Stomach (tissue), 9 donors: Measurements from ENCODE around the gene CIBAR2. TPM values are rescaled to one million over a fixed set of nuclear protein-coding genes. Genes with fewer than 3 reads are reported as not detected.

ENCODE experiments used
- DNase-seq, 2 donors: peaks; one replicate each; pipeline versions ENCODE4 v3.0.0 to v3.0.0-alpha.2; 2013 to 2019
- H3K27ac ChIP-seq, 5 donors: fragments of 200-600 bp in 4 of 5; sonication (generic) in 4 of 5; one replicate each; pipeline ENCODE4 v1.5.1; 2013 to 2019; ENCODE audit warnings: mild to moderate bottlenecking in 1 of 5, moderate library complexity in 1 of 5
- H3K27me3 ChIP-seq, 3 donors: fragments of 200-600 bp; sonication (generic); one replicate each; pipeline ENCODE4 v1.5.1; 2017 to 2019; ENCODE audit warnings: mixed run types in 1 of 3
- H3K36me3 ChIP-seq, 4 donors: fragments of 200-600 bp; sonication (generic); 1 replicate in 3 of 4; 2 replicates in 1 of 4; pipeline ENCODE4 v1.5.1; 2016 to 2019
- H3K4me1 ChIP-seq, 4 donors: fragments of 200-600 bp; sonication (generic); one replicate each; pipeline ENCODE4 v1.5.1; 2016 to 2019
- H3K4me3 ChIP-seq, 4 donors: fragments of 200-600 bp; sonication (generic) in 3 of 4; one replicate each; pipeline ENCODE4 v1.5.1; 2016 to 2019; ENCODE audit warnings: mild to moderate bottlenecking in 1 of 4
- H3K9me3 ChIP-seq, 4 donors: fragments of 200-600 bp; sonication (generic); one replicate each; pipeline ENCODE4 v1.5.1; 2016 to 2019
- CTCF ChIP-seq, 7 experiments: fragments of 450-650 bp in 4 of 7; fragments of 200-600 bp in 3 of 7; sonication (generic) in 3 of 7; IDR thresholded peaks; one replicate each; pipeline ENCODE4 v1.5.1; 2016 to 2019; ENCODE audit warnings: antibody characterized with exemption in 7 of 7, control low read depth in 2 of 7, mild to moderate bottlenecking in 1 of 7
- EP300 ChIP-seq: sonication (generic); formaldehyde crosslinking; IDR thresholded peaks from one replicate; pipeline ENCODE4 v1.6.1; 2017; ENCODE audit warnings: antibody characterized with exemption
- POLR2A ChIP-seq, 4 donors: fragments of 450-650 bp; IDR thresholded peaks; one replicate each; pipeline ENCODE4 v1.6.1; 2016; ENCODE audit warnings: antibody characterized with exemption in 4 of 4, control low read depth in 2 of 4, mild to moderate bottlenecking in 1 of 4, moderate library complexity in 1 of 4
- POLR2AphosphoS5 ChIP-seq, 3 donors: sonication (generic); formaldehyde crosslinking; IDR thresholded peaks; one replicate each; pipeline ENCODE4 v1.6.1; 2016; ENCODE audit warnings: antibody characterized with exemption in 3 of 3
- WGBS, 5 donors: extraction: QIAGEN DNeasy Blood & Tissue Kit in 3 of 5; methylation state at CpG; one replicate each; pipeline versions ENCODE4 v1.1.5 to v1.1.7; 2013 to 2018; 5-methylcytosine and 5-hydroxymethylcytosine counted together
- intact Hi-C: fragments of 100-400 bp; cut with DNase I; formaldehyde crosslinking; loops from one replicate; pipeline ENCODE4 v1.15.1; 2023; ENCODE audit warnings: low total_unique reads
- polyA plus RNA-seq, 3 donors: library from polyadenylated mRNA; stranded (reverse); fragments of 200-250 nt; gene quantifications; one replicate each; pipeline ENCODE4 v1.2.3, GENCODE V29; 2013
- total RNA-seq, 5 donors: library from RNA; depleted of rRNA; stranded (reverse); fragments of >200 nt; gene quantifications; one replicate each; pipeline versions ENCODE4 v1.1.0 to v1.2.3, GENCODE V29; 2014 to 2016
- donor health status: healthy with polysubstance abuse.
- donor health status: Bipolar disorder and iron deficiency.
- donor health status: healthy.

Gene CIBAR2
- total and polyA plus RNA-seq, 8 donors, result 1.5 to 54.0 TPM; not detected in 6

GRCh38 chr16:85134789-85135142 lies 22.5 kb upstream of the CIBAR2 start:
- intact Hi-C loops, result no loop called here
- no peak overlapping the region for H3K4me3 ChIP-seq
- peak in 1 of 2 donors; percentile 64 for DNase-seq
- H3K9me3 ChIP-seq, result no peaks in the 10 kb centered on the region
- H3K27me3 ChIP-seq, result no peaks in the 10 kb centered on the region
- no peak for TF ChIP-seq POLR2A (IDR thresholded peaks at IDR 0.05)
- TF ChIP-seq EP300, result no peak
- TF ChIP-seq POLR2AphosphoS5 (IDR thresholded peaks at IDR 0.05), result no peak
- no peak for TF ChIP-seq CTCF (IDR thresholded peaks at IDR 0.05)
- no peak overlapping the region for H3K27ac ChIP-seq
- H3K36me3 ChIP-seq, result no peaks in the 10 kb centered on the region
- H3K4me1 ChIP-seq, result peaks cover 26 to 63% (median 44%) of the 10 kb centered on the region in 4 donors
- 56 to 75% (median 60%) methylated on average over 10 to 14 of the region's 14 CpGs for WGBS, 5 donors

GRCh38 chr16:85134076-85134788 lies 22.0 kb upstream of the CIBAR2 start:
- Histone ChIP-seq H3K27ac (no peak overlapping the region), H3K4me1 (peaks cover 26 to 68% (median 49%) of the 10 kb centered on the region in 4 donors), H3K36me3 (no peaks in the 10 kb centered on the region), H3K9me3 (no peaks in the 10 kb centered on the region), H3K4me3 (no peak overlapping the region), H3K27me3 (no peaks in the 10 kb centered on the region)
- WGBS, 5 donors, result 86 to 94% (median 91%) methylated on average over 17 to 19 of the region's 19 CpGs
- DNase-seq, result no peak
- intact Hi-C loops, result no loop called here
- TF ChIP-seq CTCF (IDR thresholded peaks at IDR 0.05) (no peak), POLR2AphosphoS5 (IDR thresholded peaks at IDR 0.05) (no peak), EP300 (no peak), POLR2A (IDR thresholded peaks at IDR 0.05) (no peak)

GRCh38 chr16:85133290-85133599 lies 21.0 kb upstream of the CIBAR2 start:
- Histone ChIP-seq H3K9me3 (no peaks in the 10 kb centered on the region), H3K27ac (no peak overlapping the region), H3K27me3 (no peaks in the 10 kb centered on the region), H3K4me3 (no peak overlapping the region), H3K36me3 (no peaks in the 10 kb centered on the region), H3K4me1 (peaks cover 26 to 63% (median 48%) of the 10 kb centered on the region in 4 donors)
- intact Hi-C loops, result no loop called here
- no peak for DNase-seq
- WGBS, 5 donors, result 90 to 100% (median 92%) methylated on average over 1 of the region's 1 CpG
- no peak for TF ChIP-seq POLR2AphosphoS5 (IDR thresholded peaks at IDR 0.05)
- no peak for TF ChIP-seq EP300
- no peak for TF ChIP-seq POLR2A (IDR thresholded peaks at IDR 0.05)
- no peak for TF ChIP-seq CTCF (IDR thresholded peaks at IDR 0.05)

- DNase-seq, result no peak
- Histone ChIP-seq H3K27ac (no peak overlapping the region), H3K9me3 (no peaks in the 10 kb centered on the region), H3K4me1 (peaks cover 26 to 57% (median 44%) of the 10 kb centered on the region in 4 donors), H3K27me3 (no peaks in the 10 kb centered on the region), H3K4me3 (no peak overlapping the region), H3K36me3 (no peaks in the 10 kb centered on the region)
- intact Hi-C loops, result no loop called here
- TF ChIP-seq CTCF (IDR thresholded peaks at IDR 0.05), result no peak
- TF ChIP-seq EP300, result no peak
- no peak for TF ChIP-seq POLR2A (IDR thresholded peaks at IDR 0.05)
- no peak for TF ChIP-seq POLR2AphosphoS5 (IDR thresholded peaks at IDR 0.05)
- WGBS, 5 donors, result 93 to 96% (median 94%) methylated on average over 19 to 20 of the region's 20 CpGs
Measured at GRCh38 chr16:85132456-85133289, 20.4 kb upstream of the CIBAR2 start.
